ENCODE measurements around the gene TMEM220. TPM values are rescaled to one million over a fixed set of nuclear protein-coding genes. Genes with fewer than 3 reads are reported as not detected.
A peak's percentile ranks its signal among the peaks of the same experiment; 100 is the strongest.
"Not testable (repeated sequence)": the region's sequence is repeated elsewhere in the genome, so short reads cannot be mapped to it uniquely, and the experiment has no call there.

The TMEM220 gene
- total and polyA plus RNA-seq, 5 experiments from 2014 or later, result 8.8 to 19.0 (median 11.5) TPM

DNA sequence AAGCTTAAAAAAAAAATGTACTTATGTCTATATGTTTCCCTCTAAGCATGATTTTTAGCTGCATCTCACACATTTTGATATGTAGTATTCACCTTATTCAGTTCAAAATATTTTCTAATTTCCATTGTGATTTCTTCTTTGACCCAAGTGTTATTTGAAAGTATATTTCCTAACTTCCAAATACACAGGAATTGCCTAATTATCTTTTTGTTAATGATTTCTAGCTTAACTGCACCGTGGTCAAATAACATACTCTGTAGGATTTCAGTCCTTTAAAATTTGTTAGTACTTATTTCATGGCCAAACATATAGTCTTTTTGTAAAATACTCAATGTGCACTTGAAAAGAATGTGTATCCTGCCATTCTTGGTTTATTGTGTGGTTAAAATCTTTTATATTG is 11.3 kb downstream of the TMEM220 start:
- POLR2A ChIA-PET, result no interaction called here
- H3K27ac Mint-ChIP-seq, result peak overlapping the region in 8 of 10 donors; percentile 25 to 77 (median 64)
- H3K9me3 Mint-ChIP-seq, result no peaks in the 10 kb centered on the region

DNA sequence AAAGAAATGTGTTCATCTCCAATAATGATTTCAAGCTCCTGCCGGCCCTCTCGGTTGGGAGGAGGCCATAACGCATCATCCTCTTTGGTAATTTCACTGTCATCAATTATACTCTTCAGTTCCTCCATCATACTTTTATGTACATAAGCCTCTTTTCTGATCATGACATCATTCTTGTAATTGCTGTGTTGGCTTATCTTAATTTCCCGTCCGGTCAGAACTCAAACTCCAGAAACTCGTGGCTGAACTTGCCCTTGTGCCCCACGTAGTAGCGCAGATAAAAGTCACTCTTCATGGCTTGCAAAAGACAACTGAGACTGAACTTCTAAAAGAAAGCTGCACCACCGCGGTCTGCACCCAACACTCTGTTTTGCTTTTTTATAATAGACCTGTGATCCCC is 13.6 kb downstream of the TMEM220 start:
- H3K4me3 Mint-ChIP-seq, result no peak overlapping the region
- no peaks in the 10 kb centered on the region for H3K27me3 Mint-ChIP-seq
- H3K36me3 Mint-ChIP-seq, result peaks cover 8 to 48% (median 11%) of the 10 kb centered on the region in 3 donors
- DNase-seq (no peak), ATAC-seq (no peak)
- POLR2A ChIA-PET, result no interaction called here
- no peaks in the 10 kb centered on the region for H3K9me3 Mint-ChIP-seq
- H3K27ac Mint-ChIP-seq, result peak overlapping the region in 7 of 10 donors; percentile 49 to 83 (median 55)
- H3K4me1 Mint-ChIP-seq, result peaks cover 0 to 6% (median 3%) of the 10 kb centered on the region in 4 donors

More for the DNA sequence above, 11.3 kb downstream of the TMEM220 start:
- Mint-ChIP-seq H3K27me3 (no peaks in the 10 kb centered on the region), H3K36me3 (peaks cover 0 to 41% (median 3%) of the 10 kb centered on the region in 3 donors), H3K4me1 (peaks cover 0 to 4% (median 2%) of the 10 kb centered on the region in 4 donors), H3K4me3 (no peak overlapping the region)
- DNase-seq (no peak), ATAC-seq (no peak)

DNA sequence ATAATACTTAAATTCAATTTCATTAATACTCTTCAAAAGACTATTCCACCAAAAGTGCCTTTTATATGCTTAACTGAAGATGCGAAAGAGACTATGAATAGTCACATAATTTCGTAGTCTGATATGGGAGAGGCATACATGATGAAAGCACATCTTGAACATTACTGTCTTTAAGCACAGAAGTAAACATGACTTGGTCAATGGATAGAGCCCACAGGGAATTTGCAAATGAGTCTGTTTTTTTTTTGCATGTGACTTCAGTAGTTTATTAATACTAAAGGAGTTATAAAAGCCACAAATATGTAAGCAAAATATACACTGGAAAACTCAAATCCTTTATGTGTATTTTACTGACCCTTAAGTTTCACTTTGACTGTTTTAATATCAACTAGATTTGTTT is 16.5 kb downstream of the TMEM220 start:
- peaks cover 7 to 22% (median 10%) of the 10 kb centered on the region in 4 donors for H3K4me1 Mint-ChIP-seq
- H3K36me3 Mint-ChIP-seq, result peaks cover 13 to 70% (median 20%) of the 10 kb centered on the region in 3 donors
- no peaks in the 10 kb centered on the region for H3K9me3 Mint-ChIP-seq
- no peaks in the 10 kb centered on the region for H3K27me3 Mint-ChIP-seq
- ATAC-seq, result no peak
- peak overlapping the region in 4 of 10 donors; percentile 4 to 27 (median 22) for H3K27ac Mint-ChIP-seq
- no peak overlapping the region for H3K4me3 Mint-ChIP-seq
- POLR2A ChIA-PET, result interaction anchor here (0.7 kb wide), 1 partner anchor 79 kb away, joined by 3 read pairs; no protein-coding TSS in a partner anchor
- DNase-seq, result no peak

DNA sequence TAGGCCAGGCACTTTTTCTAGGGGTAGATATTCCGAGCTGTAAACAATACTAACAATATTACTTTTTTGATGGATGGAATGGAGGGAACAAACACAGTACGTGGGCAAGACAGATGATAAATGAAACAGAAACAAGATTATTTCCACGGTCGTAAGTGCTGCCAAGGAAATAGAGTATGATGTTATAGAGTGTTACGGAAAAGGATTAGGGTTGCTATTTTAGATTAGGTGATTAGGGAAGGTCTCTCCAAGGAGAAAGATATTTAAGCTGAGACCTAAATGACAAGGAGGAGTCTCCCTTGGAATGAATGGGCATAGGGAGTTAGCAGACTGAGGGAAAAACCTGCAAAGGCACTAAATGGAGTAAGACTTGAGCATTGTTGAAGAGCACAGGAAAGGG is 24.1 kb downstream of the TMEM220 start:
- Mint-ChIP-seq H3K4me3 (peak overlapping the region in 7 of 10 donors; percentile 3 to 69 (median 37)), H3K36me3 (peaks cover 14 to 74% (median 18%) of the 10 kb centered on the region in 3 donors), H3K9me3 (no peaks in the 10 kb centered on the region), H3K27ac (peak overlapping the region; percentile 20 to 97 (median 73)), H3K27me3 (no peaks in the 10 kb centered on the region), H3K4me1 (peaks cover 28 to 74% (median 70%) of the 10 kb centered on the region in 4 donors)
- DNase-seq, result no peak
- ATAC-seq, result no peak
- POLR2A ChIA-PET, result interaction anchor here (1.0 kb wide), 1 partner anchor 9 kb away, joined by 3 read pairs; no protein-coding TSS in a partner anchor

GRCh38 chr17:10702574-10702973 is 27.2 kb downstream of the TMEM220 start:
- DNase-seq, result no peak
- H3K9me3 Mint-ChIP-seq, result no peaks in the 10 kb centered on the region
- peaks cover 29 to 80% (median 72%) of the 10 kb centered on the region in 4 donors for H3K4me1 Mint-ChIP-seq
- no peaks in the 10 kb centered on the region for H3K27me3 Mint-ChIP-seq
- H3K4me3 Mint-ChIP-seq, result peak overlapping the region; percentile 44 to 91 (median 72)
- POLR2A ChIA-PET, result no interaction called here
- no peak for ATAC-seq
- H3K27ac Mint-ChIP-seq, result peak overlapping the region; percentile 87 to 98 (median 94)
- peaks cover 15 to 47% (median 19%) of the 10 kb centered on the region in 3 donors for H3K36me3 Mint-ChIP-seq

DNA sequence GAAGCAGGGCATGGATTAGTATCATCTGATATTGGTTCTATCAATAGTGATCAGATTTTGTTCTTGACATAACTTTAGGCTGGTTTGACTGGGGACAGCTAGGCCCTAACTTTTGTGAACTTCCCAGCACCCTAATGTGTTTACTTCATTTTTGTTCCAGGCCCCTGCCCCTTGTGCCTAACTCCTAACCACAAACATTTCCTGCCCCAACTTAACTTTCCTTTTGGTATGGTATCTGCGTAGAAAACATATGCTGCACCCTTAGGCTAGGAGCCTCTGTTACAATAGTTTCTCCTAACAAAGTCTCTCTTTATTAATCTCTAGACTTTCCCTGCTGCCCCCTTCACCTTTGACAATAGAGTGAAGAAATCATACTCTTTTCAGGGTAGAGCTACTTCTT is 30.0 kb downstream of the TMEM220 start:
- peaks cover 6 to 26% (median 10%) of the 10 kb centered on the region in 3 donors for H3K36me3 Mint-ChIP-seq
- H3K27ac Mint-ChIP-seq, result peak overlapping the region; percentile 90 to 98 (median 95)
- no peaks in the 10 kb centered on the region for H3K9me3 Mint-ChIP-seq
- H3K27me3 Mint-ChIP-seq, result no peaks in the 10 kb centered on the region
- H3K4me1 Mint-ChIP-seq, result peaks cover 26 to 81% (median 70%) of the 10 kb centered on the region in 4 donors
- POLR2A ChIA-PET, result interaction anchor here (0.7 to 3.3 kb wide), 7 partner anchors 11 to 1800 kb away, joined by 3 to 22 read pairs (median 4); partner anchors contain the start of genes TMEM220 and ZNF18
- peak in 6 of 10 donors; percentile 8 to 70 (median 42) for DNase-seq
- H3K4me3 Mint-ChIP-seq, result peak overlapping the region; percentile 58 to 91 (median 78)
- peak; percentile 47 to 62 for ATAC-seq

DNA sequence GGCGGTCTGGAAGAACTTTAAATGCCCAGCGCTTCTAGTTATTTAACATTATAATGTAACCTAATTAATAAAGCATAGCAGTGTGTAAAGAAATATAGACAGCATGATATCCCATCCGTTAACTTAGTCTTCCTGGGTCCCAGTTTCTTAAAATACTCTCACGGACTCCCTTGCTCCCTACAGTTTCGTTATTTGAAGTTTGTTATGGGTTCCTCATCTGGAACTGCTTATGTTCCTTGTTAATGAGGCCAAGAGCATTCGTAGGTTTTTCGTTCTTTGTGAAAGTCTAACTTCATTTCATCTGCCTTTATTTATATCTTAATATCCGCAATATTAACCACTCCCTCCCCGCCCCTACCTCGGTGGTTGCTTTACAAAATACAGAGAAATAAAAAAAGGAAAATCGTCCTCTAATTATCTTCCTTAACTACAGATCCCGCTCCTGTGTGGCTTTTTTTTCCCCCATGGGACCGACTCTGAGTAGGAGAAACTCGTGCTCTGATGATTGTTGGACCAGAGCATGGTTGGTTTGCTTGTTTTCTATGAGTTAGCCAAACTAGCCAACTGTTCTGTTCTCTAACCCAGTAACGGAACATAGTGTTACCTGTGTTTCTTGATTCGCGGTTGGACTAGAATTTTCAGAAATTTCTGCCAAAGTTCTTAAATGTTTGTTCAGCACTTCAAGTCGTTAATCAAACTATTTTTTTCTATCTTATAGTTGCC is 31.6 kb downstream of the TMEM220 start:
- Mint-ChIP-seq H3K27ac (peak overlapping the region; percentile 94 to 99 (median 97)), H3K4me3 (peak overlapping the region; percentile 91 to 99 (median 95)), H3K4me1 (peaks cover 27 to 76% (median 65%) of the 10 kb centered on the region in 4 donors), H3K27me3 (no peaks in the 10 kb centered on the region), H3K9me3 (no peaks in the 10 kb centered on the region), H3K36me3 (peaks cover 6 to 32% (median 10%) of the 10 kb centered on the region in 3 donors)
- ATAC-seq (no peak), DNase-seq (no peak)
- POLR2A ChIA-PET, result no interaction called here

DNA sequence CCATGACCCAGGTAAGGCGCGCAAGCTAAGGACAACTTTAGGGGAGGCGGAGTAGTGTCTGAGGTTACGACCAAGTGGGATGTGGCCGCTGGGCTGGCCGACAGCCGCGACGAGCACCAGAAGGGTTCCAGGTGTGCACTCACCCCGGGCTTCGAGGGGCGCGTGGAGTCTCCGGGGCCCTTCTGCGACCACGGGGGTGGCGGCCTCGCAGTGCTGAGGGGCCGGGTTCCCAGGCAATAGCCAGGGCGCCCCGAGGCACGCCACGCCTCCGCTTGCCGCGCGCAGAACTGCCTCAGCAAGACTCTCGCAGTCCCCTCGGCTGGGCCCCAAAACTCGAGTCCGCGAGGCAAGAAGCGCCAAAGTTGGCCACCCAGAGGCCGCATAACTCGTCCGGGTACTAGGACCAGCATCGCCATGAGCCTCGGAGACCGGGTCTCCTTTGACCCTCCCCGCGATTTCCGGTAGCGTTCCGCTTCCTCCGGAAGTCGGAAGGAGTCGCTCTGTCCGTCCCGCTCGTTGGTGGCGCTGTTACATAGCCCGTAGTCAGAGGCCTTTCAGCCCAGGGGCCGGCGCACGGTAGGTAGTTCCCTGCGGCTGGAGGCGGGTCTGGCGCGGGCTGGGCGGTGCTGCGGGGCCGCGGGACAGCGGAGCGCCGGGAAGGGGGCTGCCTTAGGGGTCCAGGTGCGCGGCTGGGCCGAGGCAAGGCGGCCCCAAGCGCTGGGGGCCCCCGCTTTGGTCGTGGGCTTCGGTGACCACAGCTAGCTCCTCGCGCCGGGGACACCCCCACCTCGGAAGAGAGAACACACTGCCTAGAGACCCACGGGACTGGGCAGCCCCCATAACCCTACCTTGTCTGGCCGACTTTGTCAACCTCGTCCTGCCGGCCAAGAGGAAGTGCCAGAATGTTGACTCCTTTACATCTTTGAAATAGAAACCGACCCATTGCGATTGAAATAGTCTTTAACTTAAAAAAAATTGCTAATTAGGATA is 32.4 kb downstream of the TMEM220 start, which contains the start of the genes ADPRM and SCO1:
TSS of gene ADPRM (plus strand) at position 503 of the 990 bp plus-strand sequence. CDS start 7,333 bp downstream, outside the sequence.
TSS of gene SCO1 (minus strand) at position 442 of the 990 bp plus-strand sequence. CDS start at position 416, 26 bp downstream.
- POLR2A ChIA-PET, result interaction anchor here (0.7 to 1.1 kb wide), 5 partner anchors 8 to 44 kb away, joined by 3 to 9 read pairs (median 3); partner anchors contain the start of gene TMEM220
- peaks cover 7 to 37% (median 10%) of the 10 kb centered on the region in 3 donors for H3K36me3 Mint-ChIP-seq
- H3K4me3 Mint-ChIP-seq, result peak within 1 kb of the TSS; percentile 91 to 99 (median 95)
- H3K9me3 Mint-ChIP-seq, result no peaks in the 10 kb centered on the region
- peak within 1 kb of the TSS; percentile 94 to 99 (median 97) for H3K27ac Mint-ChIP-seq
- H3K27me3 Mint-ChIP-seq, result no peaks in the 10 kb centered on the region
- H3K4me1 Mint-ChIP-seq, result peaks cover 23 to 70% (median 66%) of the 10 kb centered on the region in 4 donors
- ATAC-seq (peak; percentile 88 to 90), DNase-seq (peak; percentile 74 to 94 (median 86))

DNA sequence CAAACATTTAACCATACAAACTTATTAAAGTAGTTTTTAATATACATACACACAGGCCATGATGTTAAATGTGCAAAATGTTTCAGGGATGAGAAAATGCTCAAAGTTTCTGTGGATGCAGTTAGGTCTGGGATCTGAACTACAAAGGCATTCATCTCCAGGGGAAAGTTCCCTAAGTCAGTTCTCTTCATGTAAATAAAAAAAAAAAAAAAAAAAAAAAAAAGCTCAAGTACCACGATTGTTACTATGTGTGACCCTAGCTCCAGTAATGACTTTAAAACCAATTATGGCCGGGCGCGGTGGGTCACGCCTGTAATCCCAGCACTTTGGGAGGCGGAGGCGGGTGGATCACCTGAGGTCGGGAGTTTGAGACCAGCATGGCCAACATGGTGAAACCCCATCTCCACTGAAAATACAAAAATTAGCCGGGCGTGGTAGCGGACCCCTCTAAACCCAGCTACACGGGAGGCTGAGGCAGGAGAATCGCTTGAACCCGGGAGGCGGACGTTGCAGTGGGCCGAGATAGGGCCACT is 33.9 kb downstream of the TMEM220 start:
- DNase-seq, H3K27me3 Mint-ChIP-seq, H3K9me3 Mint-ChIP-seq, ATAC-seq: not testable (repeated sequence)
- POLR2A ChIA-PET, result interaction anchor here (0.6 to 1.1 kb wide), 6 partner anchors 9 to 46 kb away, joined by 3 to 7 read pairs (median 3); no protein-coding TSS in a partner anchor
- Mint-ChIP-seq H3K4me3 (peak overlapping the region; percentile 91 to 98 (median 95)), H3K36me3 (peaks cover 10 to 44% (median 13%) of the 10 kb centered on the region in 3 donors), H3K4me1 (peaks cover 19 to 66% (median 60%) of the 10 kb centered on the region in 4 donors), H3K27ac (peak overlapping the region in 7 of 10 donors; percentile 3 to 99 (median 96))

DNA sequence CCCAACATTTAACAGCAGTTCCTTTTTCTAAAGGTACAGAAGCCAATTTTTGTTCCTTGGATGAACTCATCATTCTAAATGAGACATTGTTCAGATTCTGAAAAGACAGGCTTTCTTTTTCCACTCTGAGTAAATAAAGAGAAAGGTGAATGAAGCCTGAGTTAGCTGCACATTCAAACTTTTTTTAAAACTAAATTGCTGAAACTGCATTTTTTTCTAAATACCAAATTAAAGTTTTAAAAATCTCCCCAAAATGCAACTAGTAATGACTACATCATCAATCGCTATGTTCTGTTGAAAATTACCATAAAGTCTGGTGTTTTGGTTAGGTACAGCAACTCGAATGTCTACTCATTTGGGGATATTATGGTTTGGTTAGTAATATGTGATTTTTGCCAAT is 42.3 kb downstream of the TMEM220 start:
- Mint-ChIP-seq H3K4me1 (peaks cover 22 to 40% (median 34%) of the 10 kb centered on the region in 4 donors), H3K27ac (no peak overlapping the region), H3K36me3 (peaks cover 10 to 90% (median 50%) of the 10 kb centered on the region in 3 donors), H3K4me3 (no peak overlapping the region), H3K27me3 (no peaks in the 10 kb centered on the region), H3K9me3 (no peaks in the 10 kb centered on the region)
- POLR2A ChIA-PET, result no interaction called here
- no peak for ATAC-seq
- DNase-seq, result no peak

- peaks cover 8 to 14% (median 11%) of the 10 kb centered on the region in 4 donors for H3K4me1 Mint-ChIP-seq
- ATAC-seq (no peak), DNase-seq (peak in 1 of 10 donors; percentile 12)
- H3K36me3 Mint-ChIP-seq, result peaks cover 10 to 88% (median 51%) of the 10 kb centered on the region in 3 donors
- H3K27me3 Mint-ChIP-seq, result no peaks in the 10 kb centered on the region
- H3K27ac Mint-ChIP-seq, result no peak overlapping the region
- no peak overlapping the region for H3K4me3 Mint-ChIP-seq
- POLR2A ChIA-PET, result no interaction called here
- no peaks in the 10 kb centered on the region for H3K9me3 Mint-ChIP-seq
These were observed 46.0 kb downstream of the TMEM220 start for GRCh38 chr17:10683853-10684252.

Data from naive thymus-derived CD8-positive, alpha-beta T cell (primary cell).